PC-3 (cell line): Measurements from ENCODE around the gene ELOVL5.

ENCODE experiments used
- CTCF ChIP-seq: fragments of 300-600 bp; sonication (generic); conservative IDR thresholded peaks from 2 replicates; pipeline ENCODE4 v1.5.1; 2017; ENCODE audit warnings: antibody characterized with exemption, low read depth, mild to moderate bottlenecking, low read length
- EZH2 ChIP-seq: fragments of 300-600 bp; sonication (generic); IDR thresholded peaks from one replicate; pipeline ENCODE4 v1.6.1; 2017; ENCODE audit warnings: antibody characterized with exemption, mild to moderate bottlenecking, low read length; ENCODE audit not compliant: unreplicated experiment

- TF ChIP-seq CTCF, result no peak
- no peak for TF ChIP-seq EZH2
These were observed 96.5 kb downstream of the ELOVL5 start for GRCh38 chr6:53252177-53252692.
